ENCODE results near the gene NFIB.

The NFIB gene

DNA sequence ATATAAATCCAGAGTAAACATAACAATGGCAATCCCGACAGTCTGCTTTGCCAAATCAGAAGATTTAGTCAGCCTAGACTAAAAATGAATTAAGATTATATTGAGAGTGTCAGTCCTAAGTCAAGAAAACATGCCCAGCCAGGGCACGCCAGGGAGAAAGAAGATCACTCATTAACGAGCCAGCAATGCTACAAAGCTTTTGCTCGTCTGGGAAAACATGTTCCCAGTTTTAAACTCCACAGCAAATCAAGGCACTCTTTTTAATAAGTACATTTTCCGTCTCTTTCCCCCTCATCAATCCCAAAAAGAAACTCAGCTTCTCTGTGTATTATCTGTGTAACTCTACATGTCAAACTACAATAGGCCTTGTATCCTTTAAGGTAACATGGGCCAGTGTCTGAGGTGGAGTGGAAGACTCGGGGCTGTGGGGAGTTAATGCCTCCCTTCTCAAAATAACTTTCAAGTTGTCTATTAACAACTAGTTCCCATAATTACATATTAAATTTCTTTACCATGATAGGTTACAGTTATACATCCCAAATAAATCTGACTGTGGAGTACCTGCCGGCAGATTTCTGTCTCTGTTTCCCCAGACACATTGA, 40.9 kb downstream of the NFIB start:
- no peak for DNase-seq

DNA sequence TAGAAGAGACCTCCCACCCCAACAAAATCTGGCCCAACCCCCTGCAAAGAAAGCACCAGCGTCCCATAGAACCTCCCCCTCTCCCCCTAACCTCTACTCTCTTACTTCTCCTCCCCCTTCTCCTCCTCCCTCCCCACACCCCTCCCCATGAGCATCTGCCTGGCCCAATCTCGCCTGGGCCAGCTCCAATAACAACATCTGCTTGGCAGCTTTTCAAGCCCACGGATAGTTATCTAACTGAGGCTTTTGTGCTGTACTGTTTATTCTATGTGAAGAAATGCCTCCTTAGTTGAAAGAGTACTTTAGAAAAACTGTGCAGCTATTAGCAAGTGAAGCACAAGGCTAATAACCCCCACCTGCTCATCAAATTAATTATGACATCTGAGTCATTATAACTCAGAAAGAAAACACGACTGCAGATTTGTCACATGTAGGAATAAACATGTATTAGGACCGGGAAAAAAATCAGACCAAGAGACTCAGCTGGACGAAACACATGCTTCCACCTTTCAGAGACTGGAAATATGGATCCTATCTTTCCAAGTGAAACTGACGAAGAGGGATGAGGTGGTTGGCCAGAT, 42.8 kb downstream of the NFIB start:
- no peak for DNase-seq

DNA sequence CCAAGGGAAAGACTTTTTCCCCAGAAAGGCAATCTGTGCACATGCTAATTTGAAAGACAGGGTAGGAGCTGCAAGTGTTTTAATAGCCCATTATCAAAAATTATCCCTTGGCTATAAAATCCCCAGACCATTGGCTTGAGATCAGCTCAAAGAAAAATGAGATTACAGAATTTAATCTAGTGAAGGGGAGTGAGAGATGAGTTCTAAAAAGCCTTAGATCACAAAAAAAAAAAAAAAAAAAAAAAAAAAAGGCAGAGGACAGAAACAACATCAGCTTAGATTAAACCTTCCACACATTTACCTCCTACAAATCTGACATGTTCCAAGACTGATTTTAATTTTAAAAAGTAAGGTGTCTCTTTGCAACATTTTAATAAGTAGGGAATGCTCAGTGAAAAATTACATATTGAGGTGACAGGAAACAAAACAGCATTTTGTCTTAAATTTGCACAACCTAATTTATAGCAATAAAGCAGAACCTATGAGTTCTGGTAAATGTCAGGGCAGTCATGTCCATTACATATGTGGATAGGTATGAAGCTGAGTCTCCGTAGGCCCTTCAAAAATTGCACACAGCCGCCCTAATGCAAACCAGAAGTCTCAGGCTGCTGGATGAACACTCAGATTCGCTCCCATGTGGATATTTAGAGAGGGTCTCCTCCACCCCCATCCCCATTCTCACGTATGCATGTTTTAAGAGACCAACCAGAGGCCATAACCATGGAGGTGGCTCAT, 43.4 kb downstream of the NFIB start:
- no peak for DNase-seq

DNA sequence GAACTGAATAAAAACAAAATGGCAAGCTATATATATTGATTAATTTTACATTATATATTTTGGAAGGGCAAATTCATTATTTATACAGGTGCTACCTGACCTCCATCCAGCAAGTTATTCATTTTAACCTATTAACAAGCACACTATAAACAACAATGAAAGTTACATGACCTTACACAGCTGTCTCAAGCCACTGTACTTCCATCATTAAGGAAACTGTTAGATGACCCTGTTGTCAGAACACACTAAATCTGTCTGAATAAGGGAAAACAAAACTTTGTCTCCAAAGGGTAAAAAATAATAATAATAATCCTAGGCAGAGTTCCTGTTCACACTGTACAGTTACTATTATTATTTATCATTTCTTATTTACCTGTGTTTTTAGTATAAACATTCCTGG, 44.0 kb downstream of the NFIB start:
- DNase-seq: no peak

DNA sequence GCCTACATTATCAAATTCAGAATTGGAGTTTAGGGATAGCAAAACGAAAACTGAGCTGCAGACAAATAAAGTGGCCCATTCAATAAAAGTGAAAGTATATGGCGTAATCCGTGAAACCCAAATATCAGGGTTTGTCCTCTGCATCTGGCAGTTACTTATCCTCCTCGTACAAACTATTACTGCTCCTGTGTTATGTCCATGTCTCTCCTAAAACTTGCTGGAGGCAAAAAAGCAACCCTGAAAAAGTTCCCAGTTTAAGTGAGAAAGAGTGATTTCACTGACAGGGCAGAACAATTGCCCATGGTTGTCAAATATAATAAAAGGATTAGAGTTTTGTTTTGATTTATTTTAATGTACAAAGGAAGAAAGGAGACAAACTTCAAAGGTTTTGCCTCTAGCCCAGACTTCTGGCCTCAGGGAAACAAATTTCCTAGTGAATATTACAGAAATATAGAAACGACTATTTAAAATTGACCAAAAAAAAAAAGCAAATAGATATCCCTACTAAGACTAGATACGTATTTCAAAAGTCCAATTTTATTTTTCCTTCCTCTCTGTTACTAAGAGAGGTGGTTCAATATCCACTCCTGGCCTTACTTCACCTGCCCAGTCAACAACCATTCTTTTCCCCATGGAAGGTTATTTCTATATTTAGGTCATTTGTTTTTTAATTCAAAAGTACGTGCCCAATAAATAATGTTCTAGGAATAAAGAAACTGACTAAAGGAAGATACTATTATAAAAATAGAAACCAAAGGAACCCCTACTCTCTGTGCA, 50.0 kb downstream of the NFIB start:
- DNase-seq: no peak

DNA sequence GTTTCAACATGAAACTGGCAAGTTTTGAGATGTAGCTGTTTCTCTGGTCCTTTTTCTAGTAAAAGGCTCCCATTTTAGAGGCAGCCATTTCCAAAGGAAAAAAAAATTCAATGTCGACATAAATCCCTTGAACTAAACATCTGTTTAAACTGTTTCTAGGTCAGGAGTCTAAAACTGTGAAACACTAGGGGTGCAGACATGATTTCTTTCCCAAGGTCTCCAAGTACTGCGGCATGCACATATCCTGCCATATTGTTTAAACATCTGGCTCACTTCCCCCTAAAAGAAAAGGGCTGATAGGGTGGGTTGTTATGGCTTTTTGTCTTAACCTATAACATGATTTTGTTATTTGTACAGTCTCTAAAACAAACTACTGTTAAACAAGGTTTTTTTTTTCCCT, 51.1 kb downstream of the NFIB start:
- DNase-seq: no peak

DNA sequence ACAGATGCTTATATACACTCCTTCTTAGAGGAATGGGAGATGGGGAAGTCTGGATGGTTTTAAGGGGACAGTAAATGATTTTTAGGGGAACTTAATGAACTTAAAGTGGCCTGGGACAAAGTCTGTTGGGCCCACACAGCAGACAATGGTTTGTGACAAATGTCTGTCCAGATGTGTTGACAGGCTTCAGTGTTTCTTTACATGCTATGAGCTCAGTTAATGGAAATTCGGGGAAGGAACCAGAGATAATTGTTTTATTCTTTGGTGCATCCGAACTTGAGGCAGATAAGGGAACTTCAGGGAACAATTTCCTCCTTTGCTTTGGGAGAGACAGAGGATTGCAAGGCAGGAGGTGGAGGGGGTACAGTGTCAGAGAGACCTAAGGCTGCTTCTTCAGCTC, 52.3 kb downstream of the NFIB start:
- no peak for DNase-seq

DNA sequence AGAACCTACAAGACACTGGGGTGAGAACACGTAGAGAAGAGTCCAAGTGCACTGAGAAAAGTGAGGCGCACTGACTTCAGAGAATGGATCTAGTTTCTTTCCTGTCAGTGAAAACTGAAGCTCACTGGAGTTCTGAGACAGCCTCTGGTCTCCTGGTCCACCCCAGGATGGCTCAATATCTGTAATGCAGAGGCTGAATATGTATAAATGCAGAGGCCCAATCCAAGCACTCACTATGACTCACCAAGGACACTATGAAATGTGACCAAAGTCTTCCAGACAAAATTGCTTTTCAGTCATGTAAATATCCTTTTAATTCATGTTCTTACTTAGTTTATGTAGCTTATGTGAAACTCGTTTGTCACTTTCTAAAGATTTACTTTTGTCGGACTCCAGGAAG, 53.8 kb downstream of the NFIB start:
- DNase-seq: no peak

DNA sequence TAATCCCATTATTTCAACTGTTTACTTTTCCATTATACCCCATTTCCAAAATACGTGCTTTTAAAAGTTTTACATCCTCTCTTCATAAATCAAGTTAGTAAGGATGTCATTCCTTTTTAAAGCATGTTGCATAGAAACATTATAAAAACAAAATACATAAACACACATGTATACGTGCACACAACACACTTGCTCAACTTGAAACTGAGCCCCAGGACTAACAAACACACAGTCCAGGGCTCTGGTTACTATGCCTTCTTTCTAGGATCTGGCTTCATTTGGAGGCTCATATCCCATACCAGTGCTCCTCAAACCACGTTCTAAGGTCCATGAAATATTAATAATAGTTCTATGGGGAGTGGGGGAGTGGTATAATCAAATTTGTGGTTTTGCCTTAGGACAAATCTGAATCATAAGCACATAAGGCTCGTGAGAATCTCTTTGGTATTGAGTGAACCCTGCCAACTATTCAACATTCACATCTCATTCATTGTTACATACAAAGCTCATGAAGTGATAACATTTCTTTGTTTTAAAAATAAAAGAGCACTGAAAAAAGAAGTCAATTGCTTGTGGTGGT, 55.2 kb downstream of the NFIB start:
- no peak for DNase-seq

DNA sequence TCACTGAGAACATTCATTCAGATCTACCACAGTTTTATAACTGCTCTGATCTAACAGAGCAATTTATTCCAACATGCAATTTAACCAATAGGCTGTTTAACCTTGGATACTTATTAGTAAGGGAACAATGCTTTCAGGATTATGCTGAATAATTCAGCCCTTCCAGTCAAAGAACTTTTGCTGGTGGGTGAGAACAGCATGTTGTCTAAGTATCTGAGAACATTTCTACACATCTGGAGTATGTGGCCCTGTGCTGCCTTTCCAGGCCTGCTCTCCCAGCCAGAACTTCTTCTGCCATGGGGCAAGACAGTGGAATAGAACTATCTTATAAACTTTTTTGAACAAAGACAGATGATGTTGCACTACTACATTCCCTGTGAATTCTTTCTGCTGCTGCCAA, 55.8 kb downstream of the NFIB start:
- no peak for DNase-seq

DNA sequence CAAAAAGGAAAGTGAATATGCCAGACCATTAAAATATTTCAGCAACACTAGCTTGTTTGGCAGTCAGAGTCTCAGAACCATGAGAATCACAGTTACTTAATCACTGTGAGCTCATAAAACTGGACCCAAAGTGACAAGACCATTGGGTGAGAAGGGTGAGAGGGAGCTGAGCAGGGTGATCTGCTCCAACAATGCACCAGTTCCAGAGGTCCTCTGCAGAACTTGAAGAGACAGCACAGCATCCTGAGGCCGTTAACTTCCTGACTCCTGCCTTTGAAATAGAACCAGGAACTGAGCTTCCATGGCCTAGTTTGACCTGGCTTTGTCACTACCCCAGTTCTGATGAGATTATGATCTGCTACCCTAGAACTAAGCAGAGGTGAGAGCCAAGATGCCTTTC, 57.4 kb downstream of the NFIB start:
- DNase-seq: no peak

DNA sequence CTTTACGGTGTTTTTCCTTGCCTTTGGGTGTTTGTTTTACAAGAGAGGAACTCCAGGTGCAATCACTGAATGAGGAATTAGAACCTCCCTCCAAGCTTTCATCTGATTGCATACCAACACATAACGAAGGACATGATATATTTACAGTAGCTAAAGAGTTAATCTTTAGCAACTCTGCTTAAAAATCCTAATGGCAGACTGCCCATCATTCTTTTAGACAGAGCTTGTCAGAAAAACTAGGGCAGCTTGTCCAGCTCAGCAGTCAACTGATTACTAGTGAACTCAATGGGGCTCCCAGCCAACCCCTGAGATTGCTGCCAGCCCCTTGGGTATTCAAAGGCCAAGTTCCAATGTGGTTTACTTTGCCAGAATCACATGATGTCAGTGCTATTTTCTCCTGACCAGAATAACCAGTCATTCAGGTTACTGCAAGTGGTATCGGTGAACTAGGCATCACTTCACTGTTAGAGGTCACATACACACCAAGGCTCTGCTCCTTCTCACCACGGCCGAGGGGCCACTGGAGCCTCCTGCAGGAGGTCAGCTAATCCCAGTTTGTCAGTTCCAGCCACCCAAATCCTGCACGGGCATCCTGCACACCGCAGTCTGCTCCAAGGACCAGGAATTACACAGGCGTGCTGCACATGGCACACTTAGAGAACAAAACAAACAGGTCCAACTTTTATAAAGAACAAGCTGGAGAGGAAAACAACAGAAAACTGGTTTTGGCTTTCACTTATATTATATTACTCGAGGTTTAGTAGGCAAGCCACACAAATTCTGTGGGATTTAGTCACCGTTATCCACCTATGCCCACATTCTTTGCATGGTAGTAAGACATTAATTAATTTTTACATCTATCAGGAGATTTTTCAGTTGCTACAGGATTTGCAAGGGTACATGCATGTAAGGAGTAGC, 62.5 kb downstream of the NFIB start:
- no peak for DNase-seq

DNA sequence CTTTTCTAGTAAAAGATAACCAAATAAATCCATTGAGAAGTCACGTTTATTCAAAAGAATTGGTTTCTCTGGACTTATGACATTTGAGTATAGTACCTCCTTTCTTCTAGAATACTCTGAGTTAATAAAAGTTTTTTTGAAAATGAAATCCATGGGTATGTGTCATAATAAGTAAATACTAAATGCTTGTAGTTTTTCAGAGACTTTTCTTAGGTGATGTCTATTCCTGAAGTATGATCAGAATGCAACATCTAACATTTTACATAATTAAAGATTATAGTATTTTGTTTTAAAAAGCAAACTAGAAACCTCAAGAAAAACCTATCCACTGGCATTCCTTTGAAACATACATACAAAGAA, 63.2 kb downstream of the NFIB start:
- DNase-seq: no peak

DNA sequence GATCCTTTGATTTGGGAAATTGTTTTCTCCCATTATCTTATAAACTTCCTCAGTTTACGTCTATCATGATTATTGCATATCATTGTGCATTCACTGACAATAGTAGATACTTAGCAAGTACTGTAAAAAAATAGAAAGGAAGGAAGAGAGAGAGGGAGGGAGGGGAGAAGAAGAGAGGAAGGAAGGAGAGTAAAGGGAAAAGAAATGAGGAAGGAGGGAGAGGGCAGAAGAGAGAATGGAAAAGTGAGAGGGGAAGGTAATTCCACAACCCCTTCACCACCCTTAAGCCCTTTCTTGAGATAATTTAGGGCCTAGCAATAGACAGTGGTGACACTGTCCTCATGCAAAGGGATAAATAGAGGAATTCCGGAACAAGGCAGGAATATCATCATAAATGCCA, 64.4 kb downstream of the NFIB start:
- DNase-seq: no peak

DNA sequence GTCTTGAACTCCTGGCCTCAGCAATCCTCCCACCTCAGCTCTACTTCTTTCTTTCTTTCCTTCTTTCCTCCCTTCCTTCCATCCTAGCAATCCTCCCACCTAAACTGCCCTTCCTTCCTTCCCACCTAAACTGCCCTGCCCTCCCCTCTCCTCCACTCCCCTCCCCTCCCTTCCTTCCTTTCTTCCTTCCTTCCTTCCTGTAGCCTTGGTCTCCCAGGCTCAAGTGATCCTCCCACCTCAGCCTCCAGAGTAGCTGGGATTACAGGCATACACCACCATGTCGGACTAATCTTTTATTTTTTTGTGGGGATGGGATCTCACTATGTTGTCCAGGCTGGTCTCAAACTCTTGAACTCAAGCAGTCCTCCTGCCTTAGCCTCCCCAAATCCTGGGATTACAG, 65.8 kb downstream of the NFIB start:
- no peak for DNase-seq

DNA sequence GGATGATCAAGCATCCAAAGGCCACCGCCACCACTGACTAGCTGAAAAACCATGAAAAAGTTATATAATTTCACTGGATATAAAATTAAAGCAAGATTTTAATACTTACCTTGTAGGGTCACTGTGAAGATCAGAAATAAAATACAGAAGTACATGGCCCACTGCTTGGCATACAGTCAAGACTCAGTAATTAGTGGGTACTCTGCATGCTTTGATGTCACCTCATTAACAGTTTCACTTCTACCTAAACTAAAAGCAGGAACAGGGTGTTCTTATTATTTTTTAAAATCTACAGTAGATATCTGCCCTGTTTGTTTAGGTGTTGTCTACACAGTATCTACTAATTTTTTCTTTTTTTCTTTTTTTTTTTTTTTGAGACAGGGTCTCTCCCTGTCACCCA, 66.4 kb downstream of the NFIB start:
- DNase-seq: no peak

DNA sequence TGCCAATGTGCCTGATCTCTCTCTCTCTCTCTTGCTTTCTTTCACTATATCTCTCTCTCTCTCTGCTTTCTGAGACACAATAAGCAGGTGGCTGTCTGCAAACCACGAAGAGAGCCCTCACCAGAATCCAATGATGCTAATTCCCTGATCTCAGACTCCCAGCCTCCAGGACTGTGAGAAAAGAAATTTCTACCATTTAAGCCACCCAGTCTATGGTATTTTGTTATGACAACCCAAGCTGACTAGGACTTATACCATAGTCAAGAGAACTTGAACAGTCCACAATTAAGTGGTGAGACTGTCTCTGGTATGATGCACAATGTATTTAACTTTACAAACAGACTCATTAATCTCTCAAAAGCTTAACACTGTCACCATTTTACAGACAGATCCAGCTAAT, 67.0 kb downstream of the NFIB start:
- DNase-seq: no peak

DNA sequence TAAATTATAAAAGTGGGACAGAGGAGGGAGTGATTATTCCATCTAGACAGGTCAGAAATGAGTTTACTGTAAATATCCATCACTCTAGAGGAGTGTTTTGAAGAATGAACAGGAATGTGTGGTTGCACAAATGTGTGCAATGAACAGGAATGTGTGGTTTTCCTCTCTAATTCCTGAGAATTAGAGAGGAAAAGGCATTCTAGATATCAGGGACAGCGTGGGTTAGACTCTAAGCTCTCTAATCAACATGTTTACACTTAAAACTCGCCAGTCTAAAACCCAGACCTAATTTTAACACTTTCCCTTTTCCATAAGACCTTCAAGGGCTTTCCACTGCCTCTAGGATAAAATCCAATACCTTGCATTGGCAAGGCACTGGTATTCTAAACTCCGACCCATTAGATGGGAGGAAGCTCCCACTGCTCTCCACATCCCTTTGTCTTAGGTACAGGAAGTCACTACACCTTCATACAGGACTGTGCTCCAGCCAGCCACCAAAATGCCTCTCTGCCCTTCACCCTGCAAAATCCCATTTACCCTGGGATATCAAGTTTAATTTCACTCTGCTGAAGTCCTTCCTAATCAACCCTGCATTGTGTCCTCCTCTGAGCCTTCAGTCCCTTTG, 67.9 kb downstream of the NFIB start:
- no peak for DNase-seq

DNA sequence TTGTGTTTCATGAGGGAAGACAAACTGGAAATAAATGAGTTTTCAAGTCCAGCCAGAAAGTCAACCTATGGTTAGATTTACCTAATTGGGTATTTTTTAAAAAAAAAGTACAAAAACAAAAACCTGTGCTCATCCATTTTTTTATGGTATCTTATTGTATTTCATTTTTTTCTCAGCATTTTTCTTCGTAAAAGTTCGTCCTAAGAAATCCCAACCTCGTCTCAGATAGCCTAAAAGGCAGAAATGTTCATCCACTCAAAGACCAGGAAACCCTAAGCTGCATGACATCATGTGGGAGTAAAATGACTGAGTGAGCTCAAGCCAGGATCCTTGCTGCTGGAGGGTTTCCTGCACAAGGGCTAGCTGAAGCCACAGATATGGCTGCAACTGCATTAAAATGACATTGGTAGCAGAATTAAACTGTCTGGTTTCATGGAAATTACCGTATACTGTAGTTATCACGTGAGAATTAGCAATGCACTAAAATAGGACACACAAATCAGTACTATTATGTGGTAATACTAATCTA, 70.4 kb downstream of the NFIB start:
- DNase-seq: no peak

DNA sequence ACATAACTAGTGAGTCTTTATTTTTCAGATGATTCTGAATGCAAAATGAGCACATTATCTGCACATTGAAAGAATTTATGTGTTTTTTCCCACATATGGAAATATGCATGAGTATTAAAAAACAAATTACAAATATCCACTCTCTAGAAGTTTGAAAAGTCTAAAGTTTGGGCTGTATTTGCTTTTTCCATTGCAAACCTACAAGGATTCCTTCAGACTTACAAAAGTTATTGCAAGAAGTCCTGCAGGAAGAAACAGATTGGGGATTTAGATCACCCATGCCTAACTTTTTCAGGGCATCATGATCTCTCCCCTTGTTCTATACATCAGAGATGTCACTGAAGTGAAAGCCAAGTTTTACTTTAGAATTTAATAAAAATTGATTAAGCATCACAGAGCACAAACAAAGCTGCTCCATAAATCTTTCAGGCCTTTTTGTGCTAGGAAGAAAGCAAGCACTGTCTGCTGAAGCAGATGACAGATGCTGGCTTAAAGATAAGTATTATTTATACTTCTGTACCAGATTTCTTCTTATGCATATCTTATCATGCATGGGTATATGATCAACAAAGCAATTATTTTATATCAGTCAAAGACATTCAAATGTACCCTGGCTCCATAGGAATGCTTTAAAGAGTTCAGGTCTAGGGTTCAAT, 71.7 kb downstream of the NFIB start:
- no peak for DNase-seq

DNA sequence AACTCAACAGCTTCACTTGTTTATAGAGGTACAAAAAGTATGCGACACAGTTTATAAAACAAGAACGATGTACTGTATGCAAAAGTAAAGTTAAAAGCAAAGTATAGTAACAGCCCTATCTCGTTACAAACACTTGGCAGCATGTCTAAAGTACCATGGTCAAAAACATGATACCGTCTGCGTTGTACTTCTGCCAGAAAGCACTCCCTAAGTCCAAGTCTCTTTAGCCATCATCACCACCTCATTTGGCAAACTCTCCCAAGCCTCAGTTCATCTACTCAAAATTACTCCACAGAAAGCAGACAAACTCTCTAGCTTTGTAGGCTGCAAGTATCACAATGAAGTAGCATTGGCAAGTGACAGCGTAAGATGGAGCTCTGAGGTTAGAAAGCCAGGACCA, 73.4 kb downstream of the NFIB start:
- DNase-seq: no peak

Data from activated CD4-positive, alpha-beta T cell treated with anti-CD3 and anti-CD28 coated beads, Interleukin-2, amount 50 U/mL, for 16 hours (primary cell).